Measurements from ENCODE around the gene SLC36A3.
"Not testable (repeated sequence)": the region's sequence is repeated elsewhere in the genome, so short reads cannot be mapped to it uniquely, and the experiment has no call there.

The SLC36A3 gene

GRCh38 chr5:151303666-151304065 is at the start of gene SLC36A3:
SLC36A3 (minus strand) TSS chr5:151303766; CDS start chr5:151303354, 412 bp downstream.
- DNase-seq = no peak

GRCh38 chr5:151351671-151352070 is 48.1 kb upstream of the SLC36A3 start:
- no peak for DNase-seq

GRCh38 chr5:151348789-151349188 is 45.2 kb upstream of the SLC36A3 start:
- DNase-seq = no peak

- no peak for DNase-seq
Observed at GRCh38 chr5:151347369-151347768, 43.8 kb upstream of the SLC36A3 start, which contains the start of gene SLC36A2. SLC36A2 (minus strand) TSS chr5:151347559; CDS start chr5:151347460, 99 bp downstream.

- DNase-seq = no peak
Observed at GRCh38 chr5:151345808-151346478, 42.4 kb upstream of the SLC36A3 start.

- DNase-seq = no peak
Observed at GRCh38 chr5:151345187-151345807, 41.7 kb upstream of the SLC36A3 start.

- DNase-seq = no peak
Observed at GRCh38 chr5:151344088-151344487, 40.5 kb upstream of the SLC36A3 start.

GRCh38 chr5:151340004-151340403 is 36.4 kb upstream of the SLC36A3 start:
- DNase-seq = no peak

- DNase-seq = no peak
Observed at GRCh38 chr5:151338734-151339133, 35.2 kb upstream of the SLC36A3 start.

GRCh38 chr5:151332857-151333256 is 29.3 kb upstream of the SLC36A3 start:
- DNase-seq = no peak

- no peak for DNase-seq
Observed at GRCh38 chr5:151328734-151329133, 25.2 kb upstream of the SLC36A3 start.

GRCh38 chr5:151327585-151327984 is 24.0 kb upstream of the SLC36A3 start:
- no peak for DNase-seq

- DNase-seq = no peak
Observed at GRCh38 chr5:151326266-151326665, 22.7 kb upstream of the SLC36A3 start.

- DNase-seq = no peak
Observed at GRCh38 chr5:151320481-151320880, 16.9 kb upstream of the SLC36A3 start.

- no peak for DNase-seq
Observed at GRCh38 chr5:151318850-151319732, 15.5 kb upstream of the SLC36A3 start.

GRCh38 chr5:151317871-151318270 is 14.3 kb upstream of the SLC36A3 start:
- DNase-seq = no peak

- peak; percentile 69 for DNase-seq
Observed at GRCh38 chr5:151315998-151316597, 12.5 kb upstream of the SLC36A3 start.

GRCh38 chr5:151313357-151313756 is 9.8 kb upstream of the SLC36A3 start:
- no peak for DNase-seq

- DNase-seq = no peak
Observed at GRCh38 chr5:151312756-151313324, 9.3 kb upstream of the SLC36A3 start.

- DNase-seq = no peak
Observed at GRCh38 chr5:151310932-151311331, 7.4 kb upstream of the SLC36A3 start.

GRCh38 chr5:151309821-151310220 is 6.3 kb upstream of the SLC36A3 start:
- not testable (repeated sequence) for DNase-seq

GRCh38 chr5:151309266-151309665 is 5.7 kb upstream of the SLC36A3 start:
- DNase-seq = not testable (repeated sequence)

All from stimulated activated CD4-positive, alpha-beta T cell treated with anti-CD3 and anti-CD28 coated beads, Interleukin-4, amount 100 ng/mL, for 24 hours (primary cell).